HCT116 (cell line): ENCODE data around the gene GAK. TPM values are rescaled to one million over a fixed set of nuclear protein-coding genes. Genes with fewer than 3 reads are reported as not detected.

ENCODE experiments used
- ATAC-seq: fragments of 200-7000 bp; cut with Tn5 transposase; 2 replicates; pipeline ENCODE4 v1.9.1; 2020; ENCODE audit warnings: mild to moderate bottlenecking, moderate library complexity
- BruUV-seq: library from RNA; stranded (reverse); fragments of 400-500 nt; replicated peaks from 2 replicates; lab custom pipeline; 2021; lab: Mats Ljungman, UMichigan
- CTCF ChIA-PET: fragments of 300-600 bp; sonication (Branson Sonifier 250); formaldehyde crosslinking; loops from one replicate; lab custom pipeline; 2021; ENCODE audit warnings: antibody characterized with exemption; lab: Charles Lee
- POLR2A ChIA-PET: fragments of 300-600, 350-600 bp; sonication (Branson Sonifier 250); formaldehyde crosslinking; loops from one replicate; lab custom pipeline; 2021; ENCODE audit warnings: antibody characterized with exemption; lab: Charles Lee
- RAD21 ChIA-PET, 2 experiments: fragments of 300-600 bp; sonication (Branson Sonifier 250); formaldehyde crosslinking; loops; one replicate each; lab custom pipeline; 2023; ENCODE audit warnings: low total read pairs in 2 of 2; ENCODE audit not compliant: uncharacterized antibody in 2 of 2, unreplicated experiment in 2 of 2, low non-redundant PET in 1 of 2; lab: Charles Lee
- DNase-seq: peaks from one replicate; pipeline ENCODE4 v3.0.0-alpha.2; 2010; ENCODE audit warnings: low read depth, low spot score
- H2AFZ ChIP-seq: fragments of 200-600 bp; shearing (Covaris generic), sonication (generic); 2 replicates; pipeline ENCODE4 v1.6.1; 2017; ENCODE audit warnings: low read depth, mixed run types, mixed read lengths, antibody characterized with exemption, low read length; ENCODE audit not compliant: poor library complexity, severe bottlenecking
- H3K27ac ChIP-seq: 2 replicates; pipeline ENCODE4 v1.5.1; 2012; ENCODE audit warnings: low read depth, low read length
- H3K27me3 ChIP-seq: fragments of 200-600 bp; sonication (generic); 2 replicates; pipeline ENCODE4 v1.6.1; 2016; ENCODE audit warnings: mixed run types, low read length, mixed read lengths; ENCODE audit not compliant: insufficient read depth
- H3K36me3 ChIP-seq, 2 experiments: fragments of 200-500 bp in 1 of 2; fragments of 200-600 bp in 1 of 2; sonication (Bioruptor generic) in 1 of 2; sonication (generic) in 1 of 2; 2 replicates each; pipeline versions ENCODE4 v1.5.1 to v1.6.1; 2014 to 2016; ENCODE audit warnings: low read length in 2 of 2, inconsistent platforms in 1 of 2, mixed read lengths in 1 of 2, mixed run types in 1 of 2; ENCODE audit not compliant: insufficient read depth in 2 of 2, control insufficient read depth in 1 of 2
- H3K4me1 ChIP-seq, 2 experiments: fragments of 200-600 bp in 1 of 2; sonication (generic) in 1 of 2; 2 replicates each; pipeline versions ENCODE4 v1.5.1 to v1.6.1; 2012 to 2017; ENCODE audit warnings: low read length in 2 of 2, inconsistent platforms in 1 of 2, mild to moderate bottlenecking in 1 of 2, mixed read lengths in 1 of 2, mixed run types in 1 of 2, moderate library complexity in 1 of 2; ENCODE audit not compliant: insufficient read depth in 2 of 2, control insufficient read depth in 1 of 2
- H3K4me2 ChIP-seq: fragments of 200-600 bp; sonication (generic); 2 replicates; pipeline ENCODE4 v1.6.1; 2017; ENCODE audit warnings: mixed run types, low read length, mixed read lengths
- H3K4me3 ChIP-seq, 2 experiments: fragments of 200-600 bp in 1 of 2; sonication (generic) in 1 of 2; replicated peaks in 1 of 2; 2 replicates each; pipeline ENCODE4 v1.5.1; 2011 to 2016; ENCODE audit warnings: low read length in 2 of 2, control low read depth in 1 of 2, low read depth in 1 of 2, mild to moderate bottlenecking in 1 of 2, mixed read lengths in 1 of 2, mixed run types in 1 of 2
- H3K79me2 ChIP-seq: fragments of 200-600 bp; sonication (generic); 2 replicates; pipeline ENCODE4 v1.6.1; 2017; ENCODE audit warnings: mild to moderate bottlenecking, mixed run types, low read length, moderate library complexity, mixed read lengths; ENCODE audit not compliant: insufficient read depth
- H3K9ac ChIP-seq: fragments of 200-600 bp; sonication (generic); 2 replicates; pipeline ENCODE4 v1.6.1; 2016; ENCODE audit warnings: low read length, mixed read lengths
- H3K9me2 ChIP-seq: fragments of 200-600 bp; sonication (generic), shearing (Covaris generic); 2 replicates; pipeline ENCODE4 v1.6.1; 2017; ENCODE audit warnings: mixed run types, mild to moderate bottlenecking, moderate library complexity; ENCODE audit not compliant: insufficient read depth
- H3K9me3 ChIP-seq, 2 experiments: fragments of 200-500 bp in 1 of 2; fragments of 200-600 bp in 1 of 2; sonication (Bioruptor generic) in 1 of 2; sonication (generic) in 1 of 2; 2 replicates each; pipeline ENCODE4 v1.6.1; 2014 to 2017; ENCODE audit warnings: low read length in 2 of 2, mixed read lengths in 2 of 2, inconsistent platforms in 1 of 2, low read depth in 1 of 2, mild to moderate bottlenecking in 1 of 2, mixed run types in 1 of 2, moderate library complexity in 1 of 2; ENCODE audit not compliant: control insufficient read depth in 1 of 2, insufficient read depth in 1 of 2
- H4K20me1 ChIP-seq: fragments of 200-600 bp; sonication (generic), shearing (Covaris generic); 2 replicates; pipeline ENCODE4 v1.6.1; 2017; ENCODE audit warnings: mixed run types, mild to moderate bottlenecking, moderate library complexity; ENCODE audit not compliant: insufficient read depth
- ATF3 ChIP-seq: IDR thresholded peaks from 2 replicates; pipeline ENCODE4 v1.6.1; 2012
- EGR1 ChIP-seq: IDR thresholded peaks from 2 replicates; pipeline ENCODE4 v1.6.1; 2012; ENCODE audit warnings: low read depth
- ELF1 ChIP-seq: IDR thresholded peaks from 2 replicates; pipeline ENCODE4 v1.6.1; 2012; ENCODE audit warnings: low read depth, borderline replicate concordance
- EZH2phosphoT487 ChIP-seq: fragments of 200-600 bp; IDR thresholded peaks from 2 replicates; pipeline ENCODE4 v1.6.1; 2018; ENCODE audit warnings: antibody characterized with exemption, borderline replicate concordance
- FOSL1 ChIP-seq: IDR thresholded peaks from 2 replicates; pipeline ENCODE4 v1.6.1; 2012; ENCODE audit warnings: low read depth
- MAX ChIP-seq: IDR thresholded peaks from 2 replicates; pipeline ENCODE4 v1.6.1; 2012
- POLR2A ChIP-seq: IDR thresholded peaks from 2 replicates; pipeline ENCODE4 v1.7.0; 2011; ENCODE audit warnings: borderline replicate concordance; ENCODE audit not compliant: insufficient read depth, insufficient read length; ENCODE audit errors: extremely low read depth
- POLR2AphosphoS5 ChIP-seq: IDR thresholded peaks from 2 replicates; pipeline ENCODE4 v1.6.1; 2011; ENCODE audit warnings: mild to moderate bottlenecking, low read depth, low read length, moderate library complexity
- SIN3A ChIP-seq: IDR thresholded peaks from 2 replicates; pipeline ENCODE4 v1.6.1; 2012; ENCODE audit warnings: low read depth
- TCF7L2 ChIP-seq: IDR thresholded peaks from 2 replicates; pipeline ENCODE4 v1.7.0; 2011; ENCODE audit warnings: borderline replicate concordance, inconsistent platforms; ENCODE audit not compliant: insufficient read depth, insufficient read length; ENCODE audit errors: extremely low read depth
- ZNF274 ChIP-seq: fragments of 200-500 bp; sonication (Bioruptor generic); IDR thresholded peaks from 2 replicates; pipeline ENCODE4 v1.6.1; 2014; ENCODE audit warnings: mild to moderate bottlenecking, low read depth, low read length, inconsistent platforms
- intact Hi-C: fragments of 100-400 bp; cut with micrococcal nuclease; formaldehyde crosslinking; loops from 2 replicates; pipeline ENCODE4 v1.10.0; 2022
- total RNA-seq: library from RNA; stranded (reverse); gene quantifications from one replicate; pipeline ENCODE4 v1.2.1, GENCODE V29; 2021; ENCODE audit not compliant: unreplicated experiment

The GAK gene
- total RNA-seq, 1 experiment from 2014 or later: 123 TPM

GRCh38 chr4:879729-880077 lies 52.4 kb downstream of the GAK start:
- no peak overlapping the region for H2AFZ ChIP-seq
- peaks cover 9 to 13% of the 10 kb centered on the region in 2 experiments; a peak in 3 of 4 replicates for H3K36me3 ChIP-seq
- H3K27me3 ChIP-seq: no peaks in the 10 kb centered on the region
- no peak overlapping the region for H3K4me2 ChIP-seq
- no peaks in the 10 kb centered on the region for H3K4me1 ChIP-seq
- no peaks in the 10 kb centered on the region for H3K79me2 ChIP-seq
- TF ChIP-seq TCF7L2 (no peak), FOSL1 (no peak), SIN3A (no peak)
- ChIA-PET POLR2A (no interaction called here), CTCF (no interaction called here), RAD21 (no interaction called here)
- no peak overlapping the region for H3K4me3 ChIP-seq
- no peaks in the 10 kb centered on the region for H3K9me2 ChIP-seq
- no peaks in the 10 kb centered on the region for H4K20me1 ChIP-seq
- DNase-seq (no peak), ATAC-seq (no peak)
- BruUV-seq: no TSS peak
- no peak overlapping the region for H3K9ac ChIP-seq
- no peaks in the 10 kb centered on the region for H3K9me3 ChIP-seq
- H3K27ac ChIP-seq: no peak overlapping the region
- intact Hi-C loops: no loop called here

- Histone ChIP-seq H3K4me3 (no peak overlapping the region), H3K27me3 (no peaks in the 10 kb centered on the region), H3K9me3 (no peaks in the 10 kb centered on the region), H3K27ac (no peak overlapping the region), H3K79me2 (no peaks in the 10 kb centered on the region), H3K36me3 (peaks cover 9 to 15% of the 10 kb centered on the region in 2 experiments; a peak in 3 of 4 replicates), H3K4me1 (no peaks in the 10 kb centered on the region), H3K9me2 (no peaks in the 10 kb centered on the region), H3K9ac (no peak overlapping the region), H3K4me2 (no peak overlapping the region), H4K20me1 (no peaks in the 10 kb centered on the region), H2AFZ (no peak overlapping the region)
- intact Hi-C loops: no loop called here
- ATAC-seq (no peak), DNase-seq (no peak)
- ChIA-PET POLR2A (no interaction called here), RAD21 (no interaction called here), CTCF (no interaction called here)
- TF ChIP-seq POLR2AphosphoS5 (no peak), EZH2phosphoT487 (no peak), ATF3 (no peak), POLR2A (no peak), MAX (no peak), ZNF274 (no peak), EGR1 (no peak), ELF1 (no peak)
- BruUV-seq: no TSS peak
Observed at GRCh38 chr4:878796-879728, 53.1 kb downstream of the GAK start.
